Measurements from ENCODE around the gene ALPI. TPM values are rescaled to one million over a fixed set of nuclear protein-coding genes. Genes with fewer than 3 reads are reported as not detected.

The ALPI gene
- total RNA-seq, 1 experiment from 2014 or later, result not detected

DNA sequence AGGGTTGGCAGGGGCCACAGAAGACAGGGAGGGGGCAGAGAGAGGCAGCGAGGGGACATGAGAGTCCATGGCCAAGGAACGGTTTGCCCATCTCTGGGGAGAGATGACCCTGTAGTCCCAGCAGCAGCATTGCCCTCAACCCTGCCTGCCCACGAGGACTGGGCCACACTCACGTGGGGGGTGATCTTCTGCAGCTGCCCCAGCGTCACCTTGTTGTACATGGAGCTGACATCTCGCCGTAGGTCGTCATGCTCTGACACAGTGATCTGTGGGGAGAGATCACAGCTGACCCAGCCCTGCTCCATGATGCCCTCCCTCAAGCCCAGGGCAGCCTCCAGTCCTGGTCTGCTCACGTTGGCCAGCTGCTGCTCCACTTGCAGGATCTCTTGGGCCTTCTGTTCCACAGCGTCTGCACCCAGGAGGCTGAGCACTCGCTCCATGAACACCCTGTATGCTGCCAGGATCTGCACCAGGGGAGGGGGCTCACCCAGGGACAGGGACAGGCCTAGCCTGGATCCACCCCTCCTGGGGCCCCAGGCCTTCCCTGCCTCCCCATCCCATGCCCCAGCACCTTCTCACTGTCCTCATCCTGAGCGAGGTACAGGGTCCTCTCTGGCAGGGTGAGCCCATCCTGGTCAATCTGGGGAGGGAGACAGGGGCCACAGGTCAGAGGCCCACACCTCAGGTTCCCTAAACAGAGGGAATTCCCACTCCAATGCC, 28.8 kb downstream of the ALPI start:
- no peak for DNase-seq (ENCODE audit: low read depth)

DNA sequence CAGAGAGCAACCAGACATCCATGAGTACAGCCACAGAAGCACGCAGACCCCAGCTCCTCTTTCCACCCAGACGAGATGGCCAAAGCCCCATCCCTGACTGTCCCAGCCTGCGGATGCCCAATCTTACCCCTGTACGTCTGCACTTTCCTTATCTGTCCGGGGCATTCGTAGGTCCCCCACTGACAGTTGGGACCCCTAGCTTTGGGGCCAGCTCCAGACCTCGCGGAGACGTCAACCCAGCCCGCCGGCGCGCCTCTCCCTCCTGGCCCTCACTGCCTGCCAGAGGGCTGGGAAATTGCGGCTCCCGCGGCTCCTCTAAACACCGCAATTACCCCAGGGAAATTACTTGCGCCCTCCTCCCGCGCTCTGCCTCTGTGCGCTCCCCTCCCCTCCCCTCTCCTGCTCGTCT, 29.4 kb downstream of the ALPI start:
- no peak for DNase-seq (ENCODE audit: low read depth)

DNA sequence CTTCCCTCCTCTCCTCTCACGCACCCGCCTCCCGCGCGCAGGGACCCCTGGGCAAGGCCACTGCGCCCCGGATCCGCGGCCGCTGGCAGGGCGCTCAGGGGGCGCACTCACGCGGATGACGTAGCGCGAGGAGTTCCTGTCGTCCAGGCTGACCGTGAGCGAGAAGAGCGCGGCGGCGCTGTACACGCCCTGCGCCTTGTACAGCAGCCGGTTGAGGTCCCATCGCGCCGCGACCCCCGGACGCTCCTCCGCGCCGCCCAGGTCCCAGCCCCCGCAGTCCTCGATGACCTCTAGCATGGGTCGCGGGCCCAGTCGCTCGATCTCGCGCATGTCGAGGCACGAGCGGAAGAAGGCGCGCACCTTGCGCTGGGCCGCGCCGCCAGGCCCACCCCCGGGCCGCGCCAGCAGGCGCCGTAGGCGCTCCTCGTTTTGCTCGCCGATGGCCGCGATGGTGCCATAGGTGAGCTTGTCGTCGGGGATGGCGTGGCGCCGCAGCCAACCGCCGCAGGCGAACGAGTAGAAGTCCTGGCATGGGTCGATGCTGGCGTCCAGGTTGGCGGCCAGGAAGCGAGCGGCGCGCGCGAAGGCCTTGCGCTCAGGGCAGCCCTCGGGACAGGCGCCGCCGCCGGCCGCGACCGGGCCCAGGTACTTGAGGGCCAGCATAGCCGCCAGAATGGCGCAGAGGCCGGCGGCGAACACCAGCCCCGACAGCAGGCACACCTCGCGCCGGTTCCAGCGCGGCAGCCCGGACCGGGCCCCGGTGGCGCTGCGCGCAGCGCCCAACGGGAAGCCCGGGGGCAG, 30.0 kb downstream of the ALPI start:
- DNase-seq (ENCODE audit: low read depth), result no peak

DNA sequence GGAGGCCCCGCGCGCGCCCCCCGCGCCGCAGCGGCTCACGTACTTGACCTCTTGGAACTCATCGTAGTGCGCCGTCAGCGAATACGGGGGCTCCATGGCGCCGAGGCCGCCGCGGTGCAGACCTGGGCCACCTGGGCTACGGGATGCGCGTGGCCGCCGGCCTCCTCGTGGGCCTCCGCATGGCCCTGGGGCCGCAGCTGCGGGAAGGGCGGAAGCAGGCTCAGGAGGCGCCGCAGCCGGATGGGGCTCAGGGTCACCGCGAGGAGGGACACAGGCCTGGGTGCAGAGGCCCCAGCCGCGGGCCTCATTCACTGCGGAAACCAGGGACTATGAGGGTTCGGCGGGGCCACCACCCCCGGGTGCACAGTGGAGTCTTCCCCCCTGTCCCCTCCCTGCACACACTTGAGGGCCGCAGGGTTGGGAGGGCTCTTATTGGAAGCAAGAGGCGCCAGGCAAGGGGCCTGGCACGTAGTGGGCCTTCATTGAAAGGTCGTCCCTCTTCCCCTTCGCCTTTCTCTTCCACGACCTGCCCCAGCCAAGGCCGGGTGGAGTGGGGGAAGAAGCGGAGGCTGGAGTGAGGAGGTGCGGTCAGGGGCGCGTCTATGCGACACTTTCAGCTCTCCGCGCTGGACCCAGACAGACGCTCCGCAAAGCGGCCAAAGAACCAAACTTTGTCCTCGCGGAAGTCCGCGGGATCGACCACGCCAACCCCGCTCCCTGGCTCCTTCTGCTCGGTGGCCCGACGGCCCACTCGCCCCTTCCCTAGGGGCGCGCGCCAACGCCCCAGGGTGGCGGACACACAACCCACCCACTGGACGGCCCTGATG, 30.8 kb downstream of the ALPI start:
- no peak for DNase-seq (ENCODE audit: low read depth)

GRCh38 chr2:232487385-232488096, 31.6 kb downstream of the ALPI start, which contains the start of gene ECEL1:
ECEL1 (minus strand) TSS chr2:232487834; CDS start chr2:232486653, 1,181 bp downstream.
- DNase-seq (ENCODE audit: low read depth), result no peak

GRCh38 chr2:232488097-232488711, 32.3 kb downstream of the ALPI start:
- DNase-seq (ENCODE audit: low read depth), result no peak

- no peak for DNase-seq (ENCODE audit: low read depth)
Measured at GRCh38 chr2:232488721-232489300, 32.9 kb downstream of the ALPI start.

DNA sequence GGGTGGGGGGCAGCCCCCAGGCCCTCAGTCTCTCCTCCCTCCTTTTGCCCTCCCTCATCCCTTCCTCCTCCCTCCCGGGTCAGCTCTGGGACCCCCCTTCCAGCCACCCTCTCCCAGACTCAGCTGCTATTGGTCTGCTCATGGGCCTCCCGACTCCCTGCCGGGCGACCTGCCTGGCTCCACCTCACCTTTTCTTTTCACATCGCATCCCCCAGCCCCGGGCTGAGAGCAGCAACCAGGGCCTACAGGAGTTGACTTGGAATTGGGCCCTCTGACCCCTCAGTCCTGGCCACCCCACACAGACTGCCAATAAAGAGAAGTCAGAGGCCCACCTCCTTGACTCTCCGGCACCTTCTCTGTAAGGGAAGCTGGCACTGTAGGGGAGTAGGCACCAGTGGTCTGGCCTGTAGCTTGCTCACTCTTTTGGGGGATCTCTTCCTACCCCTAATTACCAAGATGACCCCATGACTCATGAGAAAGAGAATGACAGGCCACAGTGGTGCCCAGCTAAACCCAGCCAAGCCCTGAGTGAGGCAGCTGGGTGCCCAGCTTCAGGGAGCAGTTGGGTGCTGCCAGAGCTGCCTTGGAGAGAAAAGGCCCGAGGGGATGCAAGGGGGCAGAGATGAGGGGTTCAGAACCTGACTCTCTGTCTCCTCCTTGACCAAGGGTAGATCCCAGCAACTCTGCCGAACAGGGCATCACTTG, 33.7 kb downstream of the ALPI start:
- no peak for DNase-seq (ENCODE audit: low read depth)

- no peak for DNase-seq (ENCODE audit: low read depth)
Measured at GRCh38 chr2:232490221-232491138, 34.5 kb downstream of the ALPI start.

GRCh38 chr2:232491139-232491780, 35.3 kb downstream of the ALPI start:
- DNase-seq (ENCODE audit: low read depth), result no peak

DNA sequence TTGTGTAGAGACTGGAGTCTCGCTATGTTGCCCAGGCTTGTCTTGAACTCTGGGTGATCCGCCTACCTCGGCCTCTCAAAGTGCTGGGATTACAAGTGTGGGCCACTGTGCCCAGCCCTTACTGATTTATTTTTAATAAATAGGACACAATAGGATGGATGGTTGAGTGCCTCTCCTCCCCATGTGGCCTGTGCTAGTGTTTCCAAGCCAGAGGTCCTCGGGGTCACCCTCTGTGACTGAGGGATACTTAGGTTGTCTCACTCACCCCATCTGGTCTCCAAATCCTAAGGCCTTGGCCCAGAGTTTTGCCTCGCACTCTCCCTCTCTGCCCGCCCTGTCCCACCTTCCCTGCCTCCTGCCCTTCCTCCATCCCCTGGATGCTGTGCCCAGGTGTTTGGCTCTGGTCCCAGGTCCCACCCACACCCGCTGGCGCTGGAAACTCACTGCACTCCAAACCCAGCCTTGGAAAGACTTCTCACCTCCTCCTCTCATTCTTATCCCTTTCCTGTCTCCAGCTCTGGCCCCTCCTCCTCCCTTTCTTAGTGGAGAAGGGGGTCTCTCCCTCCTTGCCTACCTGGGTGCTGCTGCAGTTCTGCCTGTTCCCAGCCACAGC, 36.4 kb downstream of the ALPI start:
- no peak for DNase-seq (ENCODE audit: low read depth)

DNA sequence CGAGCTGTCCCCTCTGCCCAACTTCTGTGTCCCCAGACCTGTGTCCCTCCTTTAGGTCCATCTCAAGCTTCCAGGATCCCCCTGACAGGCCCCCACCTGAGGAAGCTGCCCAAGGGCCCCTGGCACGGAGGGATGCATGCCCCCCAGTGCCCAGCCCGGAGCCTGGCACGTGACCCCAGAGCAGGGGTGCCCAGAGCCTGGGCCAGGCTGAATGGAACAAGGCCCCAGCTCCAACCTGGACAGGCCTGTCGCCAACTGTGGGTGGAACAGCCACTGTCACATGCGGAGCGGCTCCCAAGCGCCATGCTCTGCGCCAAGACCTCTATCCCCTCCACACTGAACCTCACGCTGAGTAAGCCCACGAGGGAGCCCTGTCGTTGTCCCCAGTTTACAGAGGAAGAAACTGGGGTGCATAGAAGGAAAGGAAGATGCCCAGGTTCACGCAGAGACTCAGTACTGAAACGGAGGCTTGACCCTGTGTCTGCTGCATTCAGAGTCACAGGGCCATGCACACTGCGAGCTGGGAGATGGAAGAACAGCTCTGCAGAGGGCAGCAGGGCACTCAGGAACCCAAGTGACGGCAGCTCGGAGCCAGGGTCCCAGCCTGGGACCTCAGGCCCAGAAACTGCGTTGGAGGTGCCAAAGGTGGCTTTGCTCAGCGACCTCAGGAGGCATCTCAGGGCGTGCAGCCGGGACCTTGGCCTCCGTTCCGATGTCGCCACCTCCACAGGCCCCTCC, 37.2 kb downstream of the ALPI start:
- no peak for DNase-seq (ENCODE audit: low read depth)

- DNase-seq (ENCODE audit: low read depth), result no peak
Measured at GRCh38 chr2:232493701-232494474, 37.9 kb downstream of the ALPI start.

DNA sequence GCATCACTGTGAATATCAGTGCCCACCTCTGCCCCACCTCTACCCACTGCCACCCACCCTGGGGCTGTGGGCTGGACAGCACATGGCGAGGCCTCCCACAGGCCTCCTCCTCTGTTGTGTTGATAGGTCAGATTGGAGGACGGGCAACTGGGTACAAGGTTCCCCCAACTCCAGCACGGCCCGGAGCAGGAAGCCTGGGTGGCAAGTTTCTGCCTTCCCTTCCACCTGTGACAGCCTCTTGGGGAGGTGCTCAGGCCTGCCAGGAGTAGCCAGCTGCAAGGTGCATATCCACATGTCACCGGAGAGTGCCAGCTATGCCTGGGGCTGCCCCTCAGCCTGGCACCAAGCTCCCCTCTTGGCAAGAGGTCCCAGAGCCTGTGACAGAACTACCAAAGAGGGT, 38.6 kb downstream of the ALPI start:
- no peak for DNase-seq (ENCODE audit: low read depth)

- no peak for DNase-seq (ENCODE audit: low read depth)
Measured at GRCh38 chr2:232495292-232495691, 39.3 kb downstream of the ALPI start.

Data from HT1080 (cell line).